IPS DF 6.9 (cell line): ENCODE measurements around the gene POU4F2.
"Not testable (repeated sequence)": the region's sequence is repeated elsewhere in the genome, so short reads cannot be mapped to it uniquely, and the experiment has no call there.

Source experiments
- DNase-seq: peaks from one replicate; pipeline ENCODE4 v3.0.0-alpha.2; 2013; ENCODE audit warnings: low read depth, low spot score
- H3K27ac ChIP-seq: one replicate; pipeline ENCODE4 v1.5.1; 2013; ENCODE audit warnings: low read length, control low read depth
- H3K27me3 ChIP-seq: 2 replicates; pipeline ENCODE4 v1.6.1; 2013; ENCODE audit warnings: mild to moderate bottlenecking, low read length; ENCODE audit not compliant: control insufficient read depth, insufficient read depth
- H3K36me3 ChIP-seq: 2 replicates; pipeline ENCODE4 v1.6.1; 2013; ENCODE audit warnings: low read length; ENCODE audit not compliant: control insufficient read depth, insufficient read depth
- H3K4me1 ChIP-seq: 2 replicates; pipeline ENCODE4 v1.6.1; 2013; ENCODE audit warnings: low read length; ENCODE audit not compliant: control insufficient read depth, insufficient read depth
- H3K4me3 ChIP-seq: 2 replicates; pipeline ENCODE4 v1.5.1; 2013; ENCODE audit warnings: mild to moderate bottlenecking, low read length
- H3K9me3 ChIP-seq: 2 replicates; pipeline ENCODE4 v1.6.1; 2013; ENCODE audit warnings: low read length, inconsistent platforms; ENCODE audit not compliant: control insufficient read depth, insufficient read depth
- WGBS: extraction: QIAGEN DNeasy Blood & Tissue Kit; methylation state at CpG from one replicate; pipeline ENCODE4 v1.1.7; 2013; ENCODE audit warnings: mixed read lengths, missing lambda C conversion rate; ENCODE audit not compliant: insufficient read length, insufficient coverage; 5-methylcytosine and 5-hydroxymethylcytosine counted together

POU4F2 gene

DNA sequence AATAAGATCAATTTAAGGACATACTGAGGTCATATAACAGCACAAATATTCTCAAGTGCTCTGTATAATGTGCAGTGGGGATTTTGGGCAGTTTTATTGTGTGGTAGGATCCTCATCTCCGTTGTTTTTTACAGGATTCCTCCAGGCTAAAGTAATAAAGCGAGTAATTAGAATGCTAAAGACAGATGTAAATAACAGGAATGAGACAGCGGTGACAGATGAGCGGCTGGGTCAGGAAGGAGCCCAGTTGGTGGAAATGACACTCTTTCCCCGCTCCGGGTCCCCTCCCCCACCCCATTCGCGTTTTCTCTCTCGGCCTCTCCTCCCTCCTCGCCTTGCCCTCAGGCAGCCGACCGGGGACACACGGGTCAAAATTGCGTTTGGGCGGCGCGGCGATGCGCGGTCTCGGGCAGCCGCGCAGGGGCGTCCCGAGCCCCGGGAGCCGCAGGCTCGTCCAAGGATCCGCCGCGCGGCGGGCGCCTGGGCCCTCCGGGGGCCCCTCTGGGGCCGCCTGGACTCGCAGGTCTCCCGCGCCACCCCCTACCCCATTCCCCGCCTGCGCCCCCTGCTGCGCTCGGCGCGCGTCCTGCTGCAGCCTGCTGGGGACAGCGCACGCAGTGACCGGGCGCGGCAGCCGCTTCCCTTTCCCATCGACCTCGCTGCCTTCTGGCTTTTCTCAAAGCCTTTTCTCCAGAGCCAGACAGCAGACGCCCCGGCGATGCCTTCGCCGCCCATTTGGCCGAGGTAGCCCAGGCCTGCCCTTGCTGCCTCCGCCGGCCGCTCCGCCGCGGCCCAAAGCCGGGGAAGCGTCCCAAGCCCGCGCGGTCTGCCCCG is 16.2 kb downstream of the POU4F2 start:
- WGBS = no CpG with 5 or more reads among the region's 72 CpGs
- H3K4me3 ChIP-seq = peak overlapping the region; percentile 25; the same call in 1 of the 2 replicates
- no peak for DNase-seq

DNA sequence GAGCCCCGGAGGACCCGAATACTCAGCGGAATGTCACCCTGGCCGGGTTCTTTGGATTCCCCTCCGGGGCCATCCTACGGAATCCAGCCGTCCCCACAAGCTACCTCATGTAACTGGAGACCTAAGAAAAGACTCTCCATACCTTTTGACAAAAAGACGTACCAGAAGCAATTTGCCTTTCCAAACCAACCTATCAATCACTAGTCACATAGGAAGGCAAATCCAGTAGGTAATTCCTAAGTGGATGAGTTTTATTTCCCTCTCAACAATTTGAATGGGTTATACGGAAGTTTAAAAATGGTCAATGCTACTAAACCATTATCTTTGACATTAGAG is 16.8 kb downstream of the POU4F2 start:
- peaks cover 58% of the 10 kb centered on the region for H3K27me3 ChIP-seq
- WGBS = no CpG with 5 or more reads among the region's 9 CpGs
- H3K4me3 ChIP-seq = peak overlapping the region; percentile 25; the same call in 1 of the 2 replicates
- no peaks in the 10 kb centered on the region for H3K9me3 ChIP-seq
- no peak for DNase-seq
- peaks cover 1% of the 10 kb centered on the region; the same call in 1 of the 2 replicates for H3K4me1 ChIP-seq
- no peak overlapping the region for H3K27ac ChIP-seq
- H3K36me3 ChIP-seq = no peaks in the 10 kb centered on the region

More for the DNA sequence above, 16.2 kb downstream of the POU4F2 start:
- peaks cover 63% of the 10 kb centered on the region for H3K27me3 ChIP-seq
- H3K27ac ChIP-seq = no peak overlapping the region
- no peaks in the 10 kb centered on the region for H3K9me3 ChIP-seq
- H3K4me1 ChIP-seq = peaks cover 1% of the 10 kb centered on the region; the same call in 1 of the 2 replicates
- no peaks in the 10 kb centered on the region for H3K36me3 ChIP-seq

DNA sequence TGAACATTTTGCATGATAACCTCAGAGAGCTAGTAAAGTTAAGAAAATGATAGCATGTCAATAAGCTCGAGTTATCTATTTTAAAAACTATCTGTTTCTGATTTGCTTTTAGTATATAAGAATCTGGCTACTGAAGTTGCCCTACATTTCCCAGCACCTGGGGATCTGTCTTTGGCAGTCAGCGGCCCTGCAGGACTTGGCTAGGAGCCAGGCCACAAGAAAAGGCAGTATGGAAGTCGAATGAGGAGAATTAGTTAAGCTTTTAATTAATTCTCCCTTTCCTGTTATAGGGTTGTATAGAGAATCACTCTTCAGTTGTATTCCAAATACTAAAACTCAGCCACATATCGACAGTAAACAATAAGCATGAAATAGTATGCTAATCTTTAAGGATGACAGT is 22.7 kb downstream of the POU4F2 start:
- Histone ChIP-seq H3K27me3 (peaks cover 7% of the 10 kb centered on the region; the same call in 1 of the 2 replicates), H3K27ac (no peak overlapping the region), H3K36me3 (no peaks in the 10 kb centered on the region), H3K4me1 (no peaks in the 10 kb centered on the region), H3K4me3 (no peak overlapping the region), H3K9me3 (no peaks in the 10 kb centered on the region)
- DNase-seq = no peak
- WGBS = no CpG with 5 or more reads among the region's 4 CpGs

DNA sequence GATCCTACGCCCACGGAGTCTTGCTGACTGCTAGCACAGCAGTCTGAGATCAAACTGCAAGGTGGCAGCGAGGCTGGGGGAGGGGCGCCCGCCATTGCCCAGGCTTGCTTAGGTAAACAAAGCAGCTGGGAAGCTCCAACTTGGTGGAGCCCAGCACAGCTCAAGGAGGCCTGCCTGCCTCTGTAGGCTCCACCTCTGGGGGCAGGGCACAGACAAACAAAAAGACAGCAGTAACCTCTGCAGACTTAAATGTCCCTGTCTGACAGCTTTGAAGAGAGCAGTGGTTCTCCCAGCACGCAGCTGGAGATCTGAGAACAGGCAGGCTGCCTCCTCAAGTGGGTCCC is 25.2 kb downstream of the POU4F2 start:
- not testable (repeated sequence) for H3K9me3 ChIP-seq, H3K4me3 ChIP-seq, DNase-seq, H3K27me3 ChIP-seq, H3K27ac ChIP-seq, H3K4me1 ChIP-seq, H3K36me3 ChIP-seq
- no CpG with 5 or more reads among the region's 6 CpGs for WGBS

DNA sequence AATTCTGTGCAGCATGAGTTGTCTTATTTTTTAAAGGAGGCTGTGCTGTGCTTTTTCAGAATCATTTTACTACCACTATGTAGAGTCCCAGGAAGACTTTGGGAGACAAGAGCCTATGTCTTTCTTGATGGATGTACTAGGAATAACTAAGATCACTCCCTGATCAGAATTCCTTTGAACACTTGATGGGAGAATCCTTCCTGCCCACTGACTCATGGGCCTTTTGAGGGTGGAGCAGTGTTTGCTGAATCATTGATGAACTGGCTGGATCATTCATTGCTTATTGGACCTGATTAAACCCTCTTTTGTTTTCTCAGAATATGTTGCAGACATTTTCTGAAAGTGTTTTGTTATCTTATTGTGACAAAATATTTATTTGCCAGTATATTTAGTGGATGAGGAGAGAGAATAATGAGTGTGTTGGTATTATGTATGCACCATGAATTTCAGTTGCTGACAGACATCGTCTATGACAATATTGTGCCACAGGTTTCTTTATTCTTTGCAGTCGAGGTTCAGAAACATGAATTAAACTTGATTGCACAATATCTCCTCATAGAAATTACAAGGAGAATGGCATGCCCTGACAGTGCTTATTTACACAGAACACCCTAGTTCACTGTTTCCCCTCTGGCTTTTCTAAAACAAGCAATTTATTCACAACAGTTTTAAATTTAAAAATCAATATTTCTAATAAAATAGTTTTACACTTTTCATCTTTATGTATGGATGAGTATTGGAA is 36.3 kb downstream of the POU4F2 start:
- no CpG with 5 or more reads among the region's 2 CpGs for WGBS

More for the DNA sequence above, 36.3 kb downstream of the POU4F2 start:
- no peaks in the 10 kb centered on the region for H3K4me1 ChIP-seq
- no peaks in the 10 kb centered on the region for H3K36me3 ChIP-seq
- no peak overlapping the region for H3K4me3 ChIP-seq
- H3K9me3 ChIP-seq = no peaks in the 10 kb centered on the region
- no peaks in the 10 kb centered on the region for H3K27me3 ChIP-seq
- H3K27ac ChIP-seq = no peak overlapping the region
- no peak for DNase-seq
